Testis (tissue), 3 donors: ENCODE measurements around the gene BCAS3. TPM values are rescaled to one million over a fixed set of nuclear protein-coding genes. Genes with fewer than 3 reads are reported as not detected.

Experiments used
- DNase-seq: peaks from one replicate; pipeline ENCODE4 v3.0.0-alpha.2; 2019
- H3K27ac ChIP-seq, 2 donors: fragments of 200-600 bp; sonication (generic); one replicate each; pipeline ENCODE4 v1.5.1; 2019
- H3K27me3 ChIP-seq: fragments of 200-600 bp; sonication (generic); one replicate; pipeline ENCODE4 v1.5.1; 2019
- H3K36me3 ChIP-seq: fragments of 200-600 bp; sonication (generic); one replicate; pipeline ENCODE4 v1.5.1; 2017; ENCODE audit warnings: low read depth; ENCODE audit errors: missing control alignments
- H3K4me1 ChIP-seq: fragments of 200-600 bp; sonication (generic); one replicate; pipeline ENCODE4 v1.5.1; 2019
- H3K4me3 ChIP-seq, 2 donors: fragments of 200-600 bp; sonication (generic); one replicate each; pipeline ENCODE4 v1.5.1; 2017 to 2019
- H3K9me3 ChIP-seq: fragments of 200-600 bp; sonication (generic); one replicate; pipeline ENCODE4 v1.5.1; 2017
- CTCF ChIP-seq, 3 experiments: fragments of 450-650 bp in 2 of 3; fragments of 200-600 bp in 1 of 3; sonication (generic) in 1 of 3; IDR thresholded peaks; one replicate each; pipeline ENCODE4 v1.5.1; 2016 to 2019; ENCODE audit warnings: antibody characterized with exemption in 3 of 3, mild to moderate bottlenecking in 2 of 3, moderate library complexity in 1 of 3
- POLR2A ChIP-seq: fragments of 450-650 bp; IDR thresholded peaks from one replicate; pipeline ENCODE4 v1.6.1; 2017; ENCODE audit warnings: antibody characterized with exemption, mild to moderate bottlenecking, moderate library complexity
- WGBS, 2 donors: methylation state at CpG; one replicate each; pipeline ENCODE4 v1.1.5; 2018; 5-methylcytosine and 5-hydroxymethylcytosine counted together
- intact Hi-C: fragments of 100-400 bp; cut with DNase I; formaldehyde crosslinking; loops from one replicate; pipeline ENCODE4 v1.15.1; 2023; ENCODE audit warnings: low total_unique reads
- polyA plus RNA-seq: library from polyadenylated mRNA; stranded (reverse); fragments of 350-450 nt; fragmentation: Illumina TruSeq; extraction: RNeasy Lipid Tissue Mini Kit (QIAGEN cat#74804); gene quantifications from one replicate; pipeline ENCODE4 v1.2.3, GENCODE V29; 2014; ENCODE audit warnings: low read depth, low replicate concordance; ENCODE audit not compliant: insufficient read depth
- total RNA-seq, 2 donors: library from RNA; depleted of rRNA; stranded (reverse); fragments of >200 nt; gene quantifications; one replicate each; pipeline ENCODE4 v1.2.3, GENCODE V29; 2016

Gene BCAS3
- total and polyA plus RNA-seq, 3 donors from 2014 or later = 54.8 to 96.7 (median 73.0) TPM

- peaks cover 19% of the 10 kb centered on the region for H3K4me1 ChIP-seq
- H3K4me3 ChIP-seq = no peak overlapping the region
- DNase-seq = no peak
- no peaks in the 10 kb centered on the region for H3K36me3 ChIP-seq
- intact Hi-C loops = no loop called here
- H3K27ac ChIP-seq = no peak overlapping the region
- H3K9me3 ChIP-seq = no peaks in the 10 kb centered on the region
- no peaks in the 10 kb centered on the region for H3K27me3 ChIP-seq
- no peak for TF ChIP-seq POLR2A
- no peak for TF ChIP-seq CTCF (IDR thresholded peaks at IDR 0.05)
Observed at GRCh38 chr17:61214753-61215152, 537.1 kb downstream of the BCAS3 start.

GRCh38 chr17:61216066-61216465 is 538.4 kb downstream of the BCAS3 start:
- 92 to 96% methylated on average over 4 of the region's 4 CpGs for WGBS, 2 donors
- intact Hi-C loops = no loop called here
- no peaks in the 10 kb centered on the region for H3K36me3 ChIP-seq

DNA sequence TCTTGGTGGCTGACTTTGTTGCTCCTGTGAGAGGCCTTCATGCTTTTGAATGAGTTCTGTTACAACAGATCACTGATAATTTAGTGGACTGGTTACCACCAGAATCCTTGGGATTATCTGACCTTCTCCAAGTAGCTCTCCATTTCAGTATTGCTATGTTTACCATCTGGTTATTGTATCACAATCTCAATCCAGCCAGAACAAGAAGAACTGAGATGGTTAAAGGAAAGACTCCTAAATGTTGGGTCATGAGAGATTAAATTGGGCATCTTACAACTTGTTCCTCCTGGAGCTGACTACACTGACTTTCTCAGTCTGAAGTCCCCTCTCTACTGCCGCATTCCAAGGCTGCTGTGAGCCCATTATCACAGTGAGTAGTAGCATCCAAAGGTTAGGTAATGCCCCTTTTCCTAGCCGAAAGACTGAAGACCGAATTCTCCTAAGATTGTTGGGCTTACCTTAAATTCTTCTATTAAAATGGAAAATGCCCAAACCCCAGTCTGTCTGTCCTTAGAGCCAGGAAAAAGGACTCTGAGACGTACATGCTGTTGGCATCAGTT is 540.3 kb downstream of the BCAS3 start:
- TF ChIP-seq POLR2A = no peak
- no peak for TF ChIP-seq CTCF (IDR thresholded peaks at IDR 0.05)
- intact Hi-C loops = no loop called here
- Histone ChIP-seq H3K27ac (no peak overlapping the region), H3K4me3 (no peak overlapping the region), H3K36me3 (no peaks in the 10 kb centered on the region), H3K4me1 (peaks cover 3% of the 10 kb centered on the region), H3K27me3 (no peaks in the 10 kb centered on the region), H3K9me3 (no peaks in the 10 kb centered on the region)
- no peak for DNase-seq
- 80 to 90% methylated on average over 4 of the region's 4 CpGs for WGBS, 2 donors

More at GRCh38 chr17:61216066-61216465, 538.4 kb downstream of the BCAS3 start:
- peaks cover 7% of the 10 kb centered on the region for H3K4me1 ChIP-seq
- DNase-seq = no peak
- H3K9me3 ChIP-seq = no peaks in the 10 kb centered on the region
- H3K27ac ChIP-seq = no peak overlapping the region
- H3K4me3 ChIP-seq = no peak overlapping the region
- H3K27me3 ChIP-seq = no peaks in the 10 kb centered on the region
- TF ChIP-seq POLR2A = no peak
- TF ChIP-seq CTCF (IDR thresholded peaks at IDR 0.05) = no peak

DNA sequence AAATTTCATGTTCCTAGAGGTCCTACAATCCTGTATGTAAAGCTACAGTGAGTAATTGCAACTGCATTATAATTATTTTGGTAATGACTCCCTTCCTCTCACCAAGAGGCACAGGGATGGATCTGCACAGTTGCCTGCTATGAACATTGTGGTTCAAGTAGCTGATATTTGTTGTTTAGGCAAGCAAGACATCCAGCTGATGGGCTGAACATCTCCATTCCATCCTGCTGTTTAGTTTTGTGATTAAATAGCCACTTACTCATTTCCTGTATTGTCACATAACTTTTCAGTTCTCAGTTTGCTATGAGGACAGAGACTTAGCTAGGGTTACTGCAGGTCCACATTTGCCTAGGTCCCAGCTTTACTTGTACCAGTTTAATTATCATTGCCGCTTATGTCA is 540.8 kb downstream of the BCAS3 start:
- Histone ChIP-seq H3K4me1 (peaks cover 3% of the 10 kb centered on the region), H3K36me3 (no peaks in the 10 kb centered on the region), H3K27me3 (no peaks in the 10 kb centered on the region), H3K4me3 (no peak overlapping the region), H3K9me3 (no peaks in the 10 kb centered on the region), H3K27ac (no peak overlapping the region)
- intact Hi-C loops = no loop called here
- no peak for DNase-seq
- TF ChIP-seq POLR2A (no peak), CTCF (IDR thresholded peaks at IDR 0.05) (no peak)
- 95 to 100% methylated on average over 1 of the region's 1 CpG for WGBS, 2 donors

DNA sequence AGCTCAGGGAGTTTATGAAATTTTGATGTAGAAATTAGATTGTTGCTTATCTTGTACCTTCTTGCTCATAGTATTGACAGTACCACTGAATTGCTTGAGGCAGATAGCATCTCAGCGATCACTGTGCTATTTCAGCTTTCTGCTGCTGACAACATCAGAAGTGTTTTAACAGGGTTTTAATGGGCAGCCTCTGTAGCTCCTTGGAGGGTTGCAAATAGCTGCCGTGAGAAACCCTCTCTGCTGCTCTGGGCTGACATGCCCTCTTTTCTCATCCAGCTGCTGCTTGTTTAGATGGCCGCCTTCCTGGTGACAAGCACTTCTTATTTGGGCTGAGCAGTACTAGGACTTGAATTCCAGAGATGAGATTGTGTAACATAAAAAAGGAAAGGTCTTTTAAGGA is 541.8 kb downstream of the BCAS3 start:
- 76 to 83% methylated on average over 3 of the region's 3 CpGs for WGBS, 2 donors
- no peak overlapping the region for H3K27ac ChIP-seq

More for the DNA sequence above, 541.8 kb downstream of the BCAS3 start:
- TF ChIP-seq CTCF (IDR thresholded peaks at IDR 0.05) (no peak), POLR2A (no peak)
- DNase-seq = no peak
- no peaks in the 10 kb centered on the region for H3K27me3 ChIP-seq
- no peaks in the 10 kb centered on the region for H3K9me3 ChIP-seq
- H3K36me3 ChIP-seq = no peaks in the 10 kb centered on the region
- peaks cover 3% of the 10 kb centered on the region for H3K4me1 ChIP-seq
- intact Hi-C loops = no loop called here
- no peak overlapping the region for H3K4me3 ChIP-seq
